DMS79 treated with DMSO at 0.1 percent for 48 hours (cell line): Measurements from ENCODE around the gene TPPP3.
"Not testable (repeated sequence)": the region's sequence is repeated elsewhere in the genome, so short reads cannot be mapped to it uniquely, and the experiment has no call there.

Experiments used
- DNase-seq: peaks from one replicate; lab custom pipeline; 2025; lab: John Stamatoyannopoulos, UW

The TPPP3 gene

GRCh38 chr16:67426022-67426421, 32.7 kb upstream of the TPPP3 start:
- DNase-seq = no peak

- DNase-seq = no peak
These were observed 32.3 kb upstream of the TPPP3 start for GRCh38 chr16:67425580-67425979.

DNA sequence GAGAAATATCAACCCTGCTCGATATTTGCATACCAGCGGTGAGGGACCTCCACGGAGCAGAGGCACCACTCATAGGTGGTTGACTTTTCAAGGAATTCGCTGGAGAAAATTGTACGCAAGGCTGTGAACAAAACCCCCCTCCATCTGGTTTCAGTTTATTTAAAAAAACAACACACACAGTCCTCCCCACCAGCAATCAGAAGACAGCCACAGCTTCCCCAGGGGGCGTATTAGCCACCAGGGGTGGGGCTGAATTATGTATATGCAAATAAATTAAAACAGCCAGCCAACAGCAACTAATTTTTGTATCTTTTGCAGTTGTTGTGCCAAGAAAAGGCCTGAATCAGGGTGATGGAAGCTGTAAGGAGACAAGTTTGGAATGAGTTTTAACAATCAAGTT, 31.8 kb upstream of the TPPP3 start:
- DNase-seq = no peak

DNA sequence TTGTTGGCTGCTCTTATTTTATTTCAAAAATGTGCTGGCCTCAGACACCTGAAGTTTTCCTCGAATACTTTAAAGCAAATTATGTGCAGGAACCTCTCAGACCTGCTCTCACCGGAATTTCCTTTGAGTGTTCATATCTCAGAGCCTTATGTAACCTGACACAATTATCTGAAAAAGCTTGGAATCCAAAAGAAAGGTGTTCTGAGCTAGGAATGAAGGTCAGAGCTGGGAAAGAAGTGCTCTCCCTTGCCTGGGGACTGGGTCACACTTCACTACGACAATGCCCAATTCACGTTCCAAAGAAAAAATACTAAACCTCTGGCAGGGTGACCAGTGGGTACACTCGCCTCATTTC, 30.9 kb upstream of the TPPP3 start:
- no peak for DNase-seq

GRCh38 chr16:67423611-67424260, 30.4 kb upstream of the TPPP3 start:
- peak; percentile 8 for DNase-seq

- no peak for DNase-seq
These were observed 29.7 kb upstream of the TPPP3 start for GRCh38 chr16:67423015-67423414.

DNA sequence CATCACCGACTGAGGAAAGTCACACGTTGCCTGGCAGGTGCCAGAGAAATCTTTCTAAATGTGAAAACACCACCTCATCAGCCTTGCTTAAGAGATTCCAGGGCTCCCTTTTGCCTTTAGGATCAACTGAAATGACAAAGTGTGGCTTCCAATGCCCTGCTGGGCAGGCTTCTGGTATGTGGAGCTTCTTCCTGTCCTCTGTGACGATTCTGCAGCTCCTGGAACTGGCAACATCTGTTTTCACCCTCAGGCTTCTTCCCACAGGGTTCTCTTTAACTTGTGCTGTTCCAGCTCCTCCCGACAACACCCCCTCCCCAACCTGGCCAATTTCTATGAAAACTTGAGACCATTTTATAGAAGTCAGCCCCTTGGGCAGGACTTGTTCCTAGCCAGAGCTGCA, 27.7 kb upstream of the TPPP3 start:
- DNase-seq = no peak

DNA sequence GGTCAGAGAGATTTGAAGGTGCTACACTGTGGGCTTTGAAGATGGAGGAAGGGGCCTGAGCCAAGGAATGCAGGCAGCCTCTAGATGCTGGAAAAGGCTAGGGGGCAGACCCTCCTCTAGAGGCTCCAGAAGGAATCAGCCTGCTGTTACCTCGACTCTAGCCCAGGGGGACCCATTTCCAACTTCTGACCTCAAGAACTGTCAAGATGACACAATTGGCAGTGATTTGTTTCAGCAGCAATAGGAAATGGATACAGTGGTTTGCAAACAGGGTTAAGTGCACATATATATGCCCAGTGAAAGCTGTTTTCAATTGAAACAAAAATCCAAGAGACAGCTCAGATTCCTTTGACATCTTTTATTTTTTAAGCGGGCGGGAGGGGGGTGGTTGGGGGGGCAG, 26.6 kb upstream of the TPPP3 start:
- no peak for DNase-seq

- DNase-seq = no peak
These were observed 26.2 kb upstream of the TPPP3 start for GRCh38 chr16:67419502-67419901.

DNA sequence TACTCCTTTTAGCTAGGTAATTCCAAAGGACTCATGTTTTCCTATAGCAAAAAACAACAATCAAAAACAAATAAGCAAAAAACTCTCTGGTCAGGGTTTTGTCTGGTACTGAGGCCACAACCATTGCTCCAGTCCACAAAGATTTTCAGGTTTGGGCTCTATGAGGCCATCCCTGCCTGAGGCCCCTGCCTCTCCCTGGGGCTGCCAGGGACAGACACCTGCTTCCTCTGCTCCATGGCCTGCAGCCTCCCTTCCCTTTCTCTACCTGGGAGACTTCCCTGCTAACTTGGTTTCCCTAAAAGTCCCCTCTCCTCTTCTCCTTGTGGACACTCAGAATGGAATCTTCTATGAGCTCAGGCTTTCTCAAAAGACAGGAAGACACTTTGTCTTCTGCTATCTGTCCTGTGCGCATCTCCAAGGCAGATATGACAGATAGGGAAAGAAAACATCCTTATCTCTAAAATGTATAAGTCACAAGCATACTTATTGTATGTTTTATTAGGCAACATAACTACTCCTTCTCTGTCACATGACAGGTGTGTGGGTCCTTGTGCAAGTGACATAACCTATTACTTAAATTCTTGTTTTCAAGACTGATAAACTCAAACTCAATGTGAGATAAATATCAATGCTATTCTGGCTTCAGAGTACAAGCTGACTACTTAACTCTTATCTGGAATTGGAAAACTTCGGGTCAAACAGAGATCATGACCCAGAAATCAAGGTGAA, 24.2 kb upstream of the TPPP3 start:
- no peak for DNase-seq

DNA sequence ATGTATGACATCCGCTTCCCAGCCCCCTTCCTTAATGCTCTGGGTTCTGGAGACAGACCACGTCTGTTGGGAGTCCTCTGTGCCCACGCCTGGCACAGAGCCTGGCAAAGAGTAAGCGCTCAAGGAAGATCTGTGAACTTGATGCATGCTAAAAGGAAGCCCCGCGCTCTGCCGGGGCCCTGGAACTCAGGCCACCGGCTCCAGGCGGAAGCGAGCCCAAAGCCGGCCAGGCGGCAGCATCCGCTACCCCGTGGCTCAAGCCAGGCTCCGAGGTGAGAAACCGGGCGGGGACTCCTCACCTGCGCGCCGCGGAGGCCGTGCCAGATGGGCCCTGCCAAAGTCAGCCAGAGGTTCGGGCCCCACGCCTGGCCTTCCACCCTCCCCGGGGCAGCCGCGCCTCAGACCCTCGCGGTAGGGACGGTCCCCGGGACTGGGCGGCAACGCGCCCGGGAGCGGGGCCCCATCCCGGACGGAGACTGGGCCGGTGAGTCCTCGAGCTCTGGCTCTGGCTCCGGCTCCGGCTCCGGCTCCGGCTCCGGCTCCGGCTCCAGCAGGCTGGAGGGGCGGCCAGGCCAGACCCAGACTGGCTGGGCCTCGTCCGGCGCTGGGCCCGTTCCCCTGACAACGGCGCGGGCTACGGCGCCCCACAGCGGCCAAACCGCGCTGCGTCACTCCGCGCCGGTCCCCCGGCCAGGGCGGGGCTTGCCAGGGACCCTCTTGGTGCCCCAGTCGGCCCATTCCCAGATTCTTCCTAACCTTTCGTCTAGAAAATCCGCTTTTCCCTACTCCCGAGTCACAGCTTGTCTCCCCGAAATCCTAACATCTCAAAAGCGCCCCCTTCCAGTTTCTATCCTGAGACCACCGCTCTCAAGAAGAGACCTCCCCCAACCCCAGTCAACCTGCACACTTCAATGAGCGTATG, 22.8 kb upstream of the TPPP3 start, which contains the start of gene ZDHHC1:
Gene ZDHHC1, minus strand, starts transcription at position 606 of the 922 bp plus-strand sequence. CDS start 8,702 bp downstream, outside the sequence.
- DNase-seq = peak; percentile 47

- DNase-seq = not testable (repeated sequence)
These were observed 22.1 kb upstream of the TPPP3 start for GRCh38 chr16:67415421-67415820.

- DNase-seq = no peak
These were observed 20.9 kb upstream of the TPPP3 start for GRCh38 chr16:67413978-67414911.

- DNase-seq = peak; percentile 12
These were observed 19.0 kb upstream of the TPPP3 start for GRCh38 chr16:67412294-67412693.

- no peak for DNase-seq
These were observed 18.0 kb upstream of the TPPP3 start for GRCh38 chr16:67411339-67411738.

- DNase-seq = no peak
These were observed 16.3 kb upstream of the TPPP3 start for GRCh38 chr16:67409631-67410030.

GRCh38 chr16:67407788-67408452, 14.6 kb upstream of the TPPP3 start:
- no peak for DNase-seq

DNA sequence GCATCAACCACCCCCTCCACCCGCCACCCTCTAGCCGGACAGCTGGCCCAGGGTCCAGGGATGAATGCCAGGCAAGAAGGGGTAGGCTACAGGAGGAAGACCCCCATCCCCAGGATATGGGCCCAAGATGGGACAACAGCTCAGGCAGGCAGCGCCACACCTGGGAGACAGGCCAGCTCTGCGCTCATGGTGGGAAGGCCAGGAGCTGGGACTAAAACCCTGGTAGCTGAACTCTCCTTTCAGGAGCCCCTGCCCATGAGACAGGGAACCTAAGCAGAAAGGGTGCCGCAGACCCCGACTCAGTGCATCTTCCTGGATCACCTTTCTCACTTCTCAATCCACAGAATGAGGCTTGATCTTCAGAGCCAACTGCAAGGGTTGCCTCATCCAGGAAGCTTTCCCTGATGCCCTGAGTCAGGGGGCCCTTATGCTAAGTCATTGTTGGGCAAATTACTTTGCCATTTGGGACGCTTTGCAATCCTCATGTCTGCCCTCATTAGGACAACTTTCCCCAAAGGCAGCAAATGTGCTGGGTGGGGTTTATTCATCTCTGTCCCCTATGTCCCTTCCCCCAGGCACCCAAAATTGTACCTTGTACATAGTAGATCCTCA, 14.0 kb upstream of the TPPP3 start:
- no peak for DNase-seq

- no peak for DNase-seq
These were observed 13.0 kb upstream of the TPPP3 start for GRCh38 chr16:67406111-67406971.

GRCh38 chr16:67405336-67405735, 12.0 kb upstream of the TPPP3 start:
- DNase-seq = no peak
